Breast epithelium (tissue), 4 donors: Measurements from ENCODE around the gene MVB12A. TPM values are rescaled to one million over a fixed set of nuclear protein-coding genes. Genes with fewer than 3 reads are reported as not detected.

Experiments used
- DNase-seq, 2 donors: peaks; one replicate each; pipeline ENCODE4 v3.0.0-alpha.2; 2019; ENCODE audit warnings: low spot score in 2 of 2
- H3K27ac ChIP-seq, 2 donors: fragments of 200-600 bp; sonication (generic) in 1 of 2; one replicate each; pipeline ENCODE4 v1.5.1; 2016 to 2019; ENCODE audit warnings: mild to moderate bottlenecking in 1 of 2
- H3K27me3 ChIP-seq, 2 donors: fragments of 200-600 bp; sonication (generic) in 1 of 2; one replicate each; pipeline versions ENCODE4 v1.5.1 to v1.6.0; 2017 to 2019; ENCODE audit warnings: control low read depth in 1 of 2, mild to moderate bottlenecking in 1 of 2
- H3K36me3 ChIP-seq: fragments of 200-600 bp; one replicate; pipeline ENCODE4 v1.5.1; 2019
- H3K4me1 ChIP-seq, 2 donors: fragments of 200-600 bp; sonication (generic); one replicate each; pipeline ENCODE4 v1.5.1; 2016 to 2019; ENCODE audit warnings: control low read depth in 1 of 2
- H3K4me3 ChIP-seq, 3 donors: fragments of 200-600 bp; sonication (generic); 1 replicate in 2 of 3; 2 replicates in 1 of 3; pipeline ENCODE4 v1.5.1; 2016 to 2019; ENCODE audit warnings: mild to moderate bottlenecking in 3 of 3, moderate library complexity in 2 of 3
- H3K9me3 ChIP-seq, 2 donors: fragments of 200-600 bp; sonication (generic) in 1 of 2; one replicate each; pipeline ENCODE4 v1.5.1; 2016 to 2019; ENCODE audit warnings: control low read depth in 1 of 2
- POLR2A ChIP-seq: fragments of 450-650 bp; IDR thresholded peaks from one replicate; pipeline ENCODE4 v1.6.1; 2016; ENCODE audit warnings: antibody characterized with exemption, mild to moderate bottlenecking, moderate library complexity
- POLR2AphosphoS5 ChIP-seq, 3 donors: sonication (generic); formaldehyde crosslinking; IDR thresholded peaks; one replicate each; pipeline ENCODE4 v1.6.1; 2017; ENCODE audit warnings: antibody characterized with exemption in 3 of 3
- intact Hi-C: fragments of 100-400 bp; cut with DNase I; formaldehyde crosslinking; loops from one replicate; pipeline ENCODE4 v1.15.1; 2023; ENCODE audit warnings: low total_unique reads
- total RNA-seq, 3 donors: library from RNA; depleted of rRNA; stranded (reverse); fragments of >200 nt; gene quantifications; one replicate each; pipeline ENCODE4 v1.1.0, GENCODE V29; 2016
- TF ChIP-seq, protein P1 (sequence below), 3 donors: fragments of 450-650 bp; IDR thresholded peaks; one replicate each; pipeline ENCODE4 v1.5.1; 2016 to 2017; ENCODE audit warnings: antibody characterized with exemption in 3 of 3, mild to moderate bottlenecking in 3 of 3, moderate library complexity in 3 of 3

MVB12A gene
- total RNA-seq, result 10 to 100 TPM; 51.5 to 76.4 (median 74.1) TPM

DNA sequence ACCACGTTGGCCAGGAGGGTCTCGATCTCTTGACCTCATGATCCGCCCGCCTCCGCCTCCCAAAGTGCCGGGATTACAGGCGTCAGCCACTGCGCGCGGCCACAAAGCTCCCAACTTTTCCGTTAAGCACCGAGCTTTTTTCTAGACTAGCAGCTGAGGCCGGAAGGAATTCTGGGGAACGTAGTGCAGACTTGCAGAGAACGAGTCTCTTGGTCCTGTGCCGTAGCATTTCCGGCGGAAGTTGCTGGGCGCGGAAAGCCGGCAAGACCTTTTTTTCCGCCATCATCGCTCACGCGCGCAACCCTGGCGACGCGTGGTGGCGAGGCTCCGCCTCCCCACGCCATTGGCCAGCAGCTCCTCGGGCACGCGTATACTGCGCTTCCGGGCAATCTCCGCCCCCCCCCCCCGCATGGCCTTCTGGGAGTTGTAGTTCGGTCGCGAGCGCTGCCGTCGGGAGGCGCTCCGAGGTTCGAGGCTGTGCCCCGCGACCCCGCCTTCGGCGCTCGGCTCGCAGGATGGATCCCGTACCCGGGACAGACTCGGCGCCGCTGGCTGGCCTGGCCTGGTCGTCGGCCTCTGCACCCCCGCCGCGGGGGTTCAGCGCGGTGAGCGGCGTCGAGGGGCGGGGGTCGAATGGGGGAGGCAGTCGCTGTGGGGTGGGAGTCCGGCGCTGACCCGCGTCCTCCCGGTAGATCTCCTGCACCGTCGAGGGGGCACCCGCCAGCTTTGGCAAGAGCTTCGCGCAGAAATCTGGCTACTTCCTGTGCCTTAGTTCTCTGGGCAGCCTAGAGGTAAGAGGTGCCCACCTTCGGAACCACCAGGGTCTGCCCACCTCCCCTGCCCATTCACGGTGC, at the start of gene MVB12A:
Gene MVB12A, plus strand, starts transcription at position 427 of the 854 bp plus-strand sequence. Its CDS starts 89 bp downstream, at position 516.
- Histone ChIP-seq H3K36me3 (no peaks in the 10 kb centered on the region), H3K27me3 (no peaks in the 10 kb centered on the region), H3K27ac (peak within 1 kb of the TSS; percentile 79 to 83), H3K9me3 (no peaks in the 10 kb centered on the region), H3K4me1 (no peaks in the 10 kb centered on the region), H3K4me3 (peak within 1 kb of the TSS; percentile 86 to 98 (median 92))
- intact Hi-C loops, result loop anchor here (1.0 kb wide), 1 partner anchor 14 kb away; no protein-coding TSS in a partner anchor
- TF ChIP-seq POLR2AphosphoS5 (IDR thresholded peaks at IDR 0.05) (peak; percentile 69 to 89 (median 74)), POLR2A (no peak)
- TF ChIP-seq, protein P1, sequence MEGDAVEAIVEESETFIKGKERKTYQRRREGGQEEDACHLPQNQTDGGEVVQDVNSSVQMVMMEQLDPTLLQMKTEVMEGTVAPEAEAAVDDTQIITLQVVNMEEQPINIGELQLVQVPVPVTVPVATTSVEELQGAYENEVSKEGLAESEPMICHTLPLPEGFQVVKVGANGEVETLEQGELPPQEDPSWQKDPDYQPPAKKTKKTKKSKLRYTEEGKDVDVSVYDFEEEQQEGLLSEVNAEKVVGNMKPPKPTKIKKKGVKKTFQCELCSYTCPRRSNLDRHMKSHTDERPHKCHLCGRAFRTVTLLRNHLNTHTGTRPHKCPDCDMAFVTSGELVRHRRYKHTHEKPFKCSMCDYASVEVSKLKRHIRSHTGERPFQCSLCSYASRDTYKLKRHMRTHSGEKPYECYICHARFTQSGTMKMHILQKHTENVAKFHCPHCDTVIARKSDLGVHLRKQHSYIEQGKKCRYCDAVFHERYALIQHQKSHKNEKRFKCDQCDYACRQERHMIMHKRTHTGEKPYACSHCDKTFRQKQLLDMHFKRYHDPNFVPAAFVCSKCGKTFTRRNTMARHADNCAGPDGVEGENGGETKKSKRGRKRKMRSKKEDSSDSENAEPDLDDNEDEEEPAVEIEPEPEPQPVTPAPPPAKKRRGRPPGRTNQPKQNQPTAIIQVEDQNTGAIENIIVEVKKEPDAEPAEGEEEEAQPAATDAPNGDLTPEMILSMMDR (IDR thresholded peaks at IDR 0.05), result no peak
- peak; percentile 96 to 97 for DNase-seq

DNA sequence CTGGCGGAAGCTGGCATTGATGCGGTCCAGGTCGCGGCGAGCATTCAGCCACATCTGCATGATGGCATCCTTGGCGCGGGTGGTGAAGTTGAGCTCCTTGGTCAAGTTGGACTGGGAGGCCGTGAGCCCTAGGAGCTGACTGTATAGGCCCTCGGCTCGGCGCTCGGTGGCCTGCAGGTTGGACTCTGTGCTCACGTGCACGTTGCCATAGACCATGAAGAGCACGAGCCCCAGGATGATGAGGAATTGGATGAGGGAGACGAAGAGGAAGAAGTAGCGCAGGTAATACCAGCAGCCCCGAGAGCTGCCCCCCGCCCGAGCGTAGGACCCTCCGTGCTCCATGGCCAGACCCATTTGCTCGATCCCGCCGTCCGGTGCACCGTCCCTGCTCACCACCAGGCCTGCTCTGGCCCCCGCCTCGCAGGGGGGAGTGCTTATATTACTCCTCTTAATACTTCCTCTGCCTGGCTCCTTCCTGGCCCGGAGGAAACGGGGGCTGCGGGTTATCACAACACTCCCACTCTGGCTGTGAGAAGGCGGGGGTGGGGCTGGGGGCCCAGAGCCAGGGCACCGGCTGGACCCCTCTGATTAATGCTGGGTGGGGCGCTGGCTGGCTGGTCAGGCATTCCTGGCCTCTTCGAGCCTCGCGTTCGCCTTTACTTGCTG, 42.8 kb upstream of the MVB12A start, which contains the start of gene PLVAP:
Gene PLVAP, minus strand, starts transcription at position 408 of the 666 bp plus-strand sequence. Its CDS starts 54 bp downstream, at position 354.
- H3K27ac ChIP-seq, result peak within 1 kb of the TSS in 1 of 2 donors; percentile 48
- H3K27me3 ChIP-seq, result no peaks in the 10 kb centered on the region
- H3K4me3 ChIP-seq, result peak within 1 kb of the TSS; percentile 30 to 51 (median 32)
- no peaks in the 10 kb centered on the region for H3K36me3 ChIP-seq
- no peaks in the 10 kb centered on the region for H3K4me1 ChIP-seq
- no peaks in the 10 kb centered on the region for H3K9me3 ChIP-seq
- intact Hi-C loops, result no loop called here
- TF ChIP-seq, protein P1 (IDR thresholded peaks at IDR 0.05), result no peak
- TF ChIP-seq POLR2A (no peak), POLR2AphosphoS5 (IDR thresholded peaks at IDR 0.05) (no peak)
- no peak for DNase-seq

GRCh38 chr19:17378271-17378670, 41.6 kb upstream of the MVB12A start:
- TF ChIP-seq, protein P1 (IDR thresholded peaks at IDR 0.05), result no peak
- TF ChIP-seq POLR2AphosphoS5 (IDR thresholded peaks at IDR 0.05), result no peak
- no peak for TF ChIP-seq POLR2A
- Histone ChIP-seq H3K36me3 (no peaks in the 10 kb centered on the region), H3K9me3 (no peaks in the 10 kb centered on the region), H3K4me3 (no peak overlapping the region), H3K4me1 (no peaks in the 10 kb centered on the region), H3K27me3 (no peaks in the 10 kb centered on the region), H3K27ac (no peak overlapping the region)
- intact Hi-C loops, result no loop called here
- no peak for DNase-seq

- no peak overlapping the region for H3K4me3 ChIP-seq
- DNase-seq, result no peak
- H3K27ac ChIP-seq, result no peak overlapping the region
- H3K9me3 ChIP-seq, result no peaks in the 10 kb centered on the region
- intact Hi-C loops, result no loop called here
- no peaks in the 10 kb centered on the region for H3K4me1 ChIP-seq
- TF ChIP-seq, protein P1 (IDR thresholded peaks at IDR 0.05), result no peak
- TF ChIP-seq POLR2AphosphoS5 (IDR thresholded peaks at IDR 0.05) (no peak), POLR2A (no peak)
- no peaks in the 10 kb centered on the region for H3K36me3 ChIP-seq
- H3K27me3 ChIP-seq, result no peaks in the 10 kb centered on the region
Observed at GRCh38 chr19:17379221-17379631, 40.6 kb upstream of the MVB12A start.
